Upper lobe of left lung (tissue), 4 donors: ENCODE results near the gene COCH.

Experiments used
- CTCF ChIP-seq, 6 experiments: fragments of 450-650 bp in 4 of 6; fragments of 200-600 bp in 2 of 6; sonication (generic) in 2 of 6; IDR thresholded peaks; one replicate each; pipeline ENCODE4 v1.5.1; 2016 to 2019; ENCODE audit warnings: antibody characterized with exemption in 6 of 6
- POLR2AphosphoS5 ChIP-seq, 2 donors: sonication (generic); formaldehyde crosslinking; IDR thresholded peaks; one replicate each; pipeline ENCODE4 v1.5.1; 2017; ENCODE audit warnings: antibody characterized with exemption in 2 of 2

GRCh38 chr14:30907659-30908057 lies 33.3 kb downstream of the COCH start:
- TF ChIP-seq CTCF (IDR thresholded peaks at IDR 0.05) (no peak), POLR2AphosphoS5 (IDR thresholded peaks at IDR 0.05) (no peak)
